GM21367 (cell line): ENCODE results near the gene RRAGA.
"Not testable (repeated sequence)": the region's sequence is repeated elsewhere in the genome, so short reads cannot be mapped to it uniquely, and the experiment has no call there.

ENCODE experiments used
- ATAC-seq: cut with Tn5 transposase; IDR thresholded peaks from one replicate; pipeline ENCODE4 v1.9.1; 2021; ENCODE audit not compliant: unreplicated experiment

RRAGA gene

GRCh38 chr9:19085295-19085694 lies 36.1 kb downstream of the RRAGA start:
- no peak for ATAC-seq

DNA sequence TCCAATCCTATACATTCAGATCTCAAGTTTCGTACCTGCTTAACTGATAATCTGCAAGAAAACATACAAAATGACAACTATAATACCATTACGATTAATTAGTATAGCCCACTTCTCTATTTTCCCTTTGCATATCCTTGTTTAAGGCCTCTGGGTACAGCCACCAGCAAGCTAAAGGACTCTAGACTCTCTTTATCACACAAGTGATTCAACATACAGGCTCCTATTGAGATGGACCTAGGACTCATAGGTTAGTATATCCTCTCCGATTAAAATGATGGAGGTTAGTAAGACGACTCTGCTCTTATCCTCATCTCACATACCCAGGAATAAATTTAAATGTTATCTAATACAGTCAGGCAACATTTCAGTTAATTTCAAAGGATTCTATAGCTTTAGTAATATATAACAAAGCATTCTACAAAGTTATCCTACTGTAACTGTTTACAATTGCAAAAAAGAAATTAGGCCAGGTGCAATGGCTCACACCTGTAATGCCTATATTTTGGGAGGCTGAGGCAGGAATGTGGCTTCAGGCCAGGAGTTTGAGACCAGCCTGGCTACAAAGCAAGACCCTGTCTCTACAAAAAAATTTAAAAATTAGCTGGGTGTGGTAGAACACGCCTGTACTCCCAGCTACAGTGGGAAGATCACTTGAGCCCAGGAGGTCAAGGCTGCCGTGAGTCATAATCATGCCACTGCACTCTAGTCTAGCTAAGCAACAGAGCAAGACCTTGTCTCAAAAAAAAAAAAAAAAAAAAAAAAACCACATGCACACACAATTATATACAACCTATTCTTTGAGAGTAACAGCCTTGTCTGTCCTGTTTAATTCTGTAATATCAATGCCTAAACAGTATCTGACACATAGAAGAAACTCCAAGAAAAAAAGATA lies 38.1 kb downstream of the RRAGA start:
- ATAC-seq = no peak

DNA sequence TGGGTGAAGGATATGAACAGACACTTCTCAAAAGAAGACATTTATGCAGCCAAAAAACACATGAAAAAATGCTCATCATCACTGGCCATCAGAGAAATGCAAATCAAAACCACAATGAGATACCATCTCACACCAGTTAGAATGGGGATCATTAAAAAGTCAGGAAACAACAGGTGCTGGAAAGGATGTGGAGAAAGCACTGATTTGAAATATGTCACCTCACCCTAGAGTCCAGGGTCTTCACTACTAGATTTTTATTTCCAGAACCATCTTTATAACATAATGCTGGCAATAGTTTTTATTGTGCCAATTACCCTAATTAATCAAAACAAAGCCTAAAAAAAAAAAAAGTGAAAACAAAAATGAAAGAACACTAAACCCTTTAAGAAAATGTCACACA lies 48.2 kb downstream of the RRAGA start:
- not testable (repeated sequence) for ATAC-seq
